Endothelial cell of umbilical vein (primary cell): ENCODE results near the gene C11orf71.

Experiments used
- CTCF ChIP-seq, 2 donors: IDR thresholded peaks; 1 replicate in 1 of 2; 2 replicates in 1 of 2; pipeline ENCODE4 v1.5.1; 2011; ENCODE audit warnings: low read length in 2 of 2, mild to moderate bottlenecking in 2 of 2, moderate library complexity in 2 of 2, control low read depth in 1 of 2, inconsistent platforms in 1 of 2, low read depth in 1 of 2; ENCODE audit not compliant: insufficient read depth in 1 of 2; ENCODE audit errors: extremely low read depth in 1 of 2
- EZH2 ChIP-seq: IDR thresholded peaks from 2 replicates; pipeline ENCODE4 v1.6.1; 2012; ENCODE audit warnings: borderline replicate concordance, low read depth, mild to moderate bottlenecking, moderate library complexity, low read length, inconsistent platforms; ENCODE audit not compliant: severe bottlenecking
- FOS ChIP-seq: IDR thresholded peaks from 2 replicates; pipeline ENCODE4 v1.6.1; 2011; ENCODE audit warnings: mild to moderate bottlenecking, low read length, moderate library complexity, borderline replicate concordance; ENCODE audit not compliant: insufficient read depth
- GATA2 ChIP-seq: IDR thresholded peaks from 2 replicates; pipeline ENCODE4 v1.7.0; 2011; ENCODE audit warnings: low read depth, mild to moderate bottlenecking, moderate library complexity, mixed read lengths, low read length; ENCODE audit not compliant: insufficient read length, insufficient read depth
- JUN ChIP-seq: IDR thresholded peaks from 2 replicates; pipeline ENCODE4 v1.6.1; 2011; ENCODE audit warnings: borderline replicate concordance, low read depth; ENCODE audit not compliant: insufficient read length, insufficient read depth
- MYC ChIP-seq: IDR thresholded peaks from one replicate; pipeline ENCODE4 v1.6.1; 2011; ENCODE audit warnings: mild to moderate bottlenecking, low read depth, low read length
- POLR2A ChIP-seq: IDR thresholded peaks from 2 replicates; pipeline ENCODE4 v1.6.1; 2012; ENCODE audit warnings: low read depth, mild to moderate bottlenecking, control low read depth, low read length
- POLR2AphosphoS5 ChIP-seq: IDR thresholded peaks from 2 replicates; pipeline ENCODE4 v1.6.1; 2012; ENCODE audit warnings: low read depth, mild to moderate bottlenecking, control low read depth, low read length, moderate library complexity; ENCODE audit not compliant: insufficient read depth

GRCh38 chr11:114350022-114350421 lies 50.3 kb downstream of the C11orf71 start:
- no peak for TF ChIP-seq FOS
- TF ChIP-seq CTCF (IDR thresholded peaks at IDR 0.05; ENCODE audit: extremely low read depth in 1 of 2, insufficient read depth in 1 of 2, low read depth in 1 of 2, low read length in 2 of 2): no peak
- TF ChIP-seq POLR2A: no peak
- no peak for TF ChIP-seq POLR2AphosphoS5
- no peak for TF ChIP-seq MYC
- TF ChIP-seq EZH2: no peak
- no peak for TF ChIP-seq JUN
- TF ChIP-seq GATA2: no peak
